ENCODE results near the gene NRP1. TPM values are rescaled to one million over a fixed set of nuclear protein-coding genes. Genes with fewer than 3 reads are reported as not detected.

Gene NRP1
- total and polyA plus RNA-seq, 4 donors = 18.5 to 188 (median 71.7) TPM

GRCh38 chr10:33155720-33156638 lies 178.5 kb downstream of the NRP1 start:
- no peak overlapping the region for H3K4me3 ChIP-seq
- peak overlapping the region in 1 of 2 donors; percentile 42 for H3K27ac ChIP-seq (ENCODE audit: low read depth in 1 of 2, low read length in 1 of 2)
- no peaks in the 10 kb centered on the region for H3K9me3 ChIP-seq (ENCODE audit: control insufficient read depth in 4 of 4, insufficient read depth in 3 of 4, low read length in 3 of 4)
- H3K36me3 ChIP-seq (ENCODE audit: control insufficient read depth in 4 of 4, insufficient read depth in 4 of 4, low read length in 4 of 4) = no peaks in the 10 kb centered on the region
- peak; percentile 86 for ATAC-seq (ENCODE audit: insufficient read depth, low FRiP score)
- no peaks in the 10 kb centered on the region for H3K4me1 ChIP-seq (ENCODE audit: control insufficient read depth in 5 of 5, insufficient read depth in 5 of 5, low read length in 5 of 5)
- TF ChIP-seq, protein P1, sequence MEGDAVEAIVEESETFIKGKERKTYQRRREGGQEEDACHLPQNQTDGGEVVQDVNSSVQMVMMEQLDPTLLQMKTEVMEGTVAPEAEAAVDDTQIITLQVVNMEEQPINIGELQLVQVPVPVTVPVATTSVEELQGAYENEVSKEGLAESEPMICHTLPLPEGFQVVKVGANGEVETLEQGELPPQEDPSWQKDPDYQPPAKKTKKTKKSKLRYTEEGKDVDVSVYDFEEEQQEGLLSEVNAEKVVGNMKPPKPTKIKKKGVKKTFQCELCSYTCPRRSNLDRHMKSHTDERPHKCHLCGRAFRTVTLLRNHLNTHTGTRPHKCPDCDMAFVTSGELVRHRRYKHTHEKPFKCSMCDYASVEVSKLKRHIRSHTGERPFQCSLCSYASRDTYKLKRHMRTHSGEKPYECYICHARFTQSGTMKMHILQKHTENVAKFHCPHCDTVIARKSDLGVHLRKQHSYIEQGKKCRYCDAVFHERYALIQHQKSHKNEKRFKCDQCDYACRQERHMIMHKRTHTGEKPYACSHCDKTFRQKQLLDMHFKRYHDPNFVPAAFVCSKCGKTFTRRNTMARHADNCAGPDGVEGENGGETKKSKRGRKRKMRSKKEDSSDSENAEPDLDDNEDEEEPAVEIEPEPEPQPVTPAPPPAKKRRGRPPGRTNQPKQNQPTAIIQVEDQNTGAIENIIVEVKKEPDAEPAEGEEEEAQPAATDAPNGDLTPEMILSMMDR (IDR thresholded peaks at IDR 0.05; ENCODE audit: control extremely low read depth, extremely low read depth) = peak; percentile 54
- no peak overlapping the region for H3K9ac ChIP-seq (ENCODE audit: insufficient read depth in 1 of 2, low read length in 2 of 2)
- H3K27me3 ChIP-seq (ENCODE audit: control insufficient read depth in 3 of 3, insufficient read depth in 3 of 3, low read length in 2 of 3) = no peaks in the 10 kb centered on the region
- DNase-seq = peak in 2 of 3 donors; percentile 18 to 30
- WGBS, 2 donors = 53 to 66% methylated on average over 10 of the region's 10 CpGs

DNA sequence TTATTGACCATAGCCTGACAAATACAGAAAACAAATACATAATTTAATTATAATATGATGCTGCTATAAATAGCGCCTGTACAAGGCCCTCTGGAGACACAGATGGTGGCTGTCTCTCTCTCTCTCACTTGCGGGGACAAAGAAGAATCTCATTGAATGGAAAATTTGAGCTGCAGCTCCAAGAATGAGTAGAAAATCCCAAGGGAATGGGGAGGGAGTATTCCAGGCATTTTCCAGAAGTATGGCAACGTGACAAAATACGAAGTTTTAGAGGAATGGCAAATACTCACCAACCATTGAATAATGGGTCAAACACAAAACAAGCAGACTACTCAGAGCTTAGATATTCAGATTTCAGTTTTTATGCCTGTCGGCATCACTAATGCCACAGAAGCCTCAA lies 179.9 kb downstream of the NRP1 start:
- peak overlapping the region in 1 of 2 donors; percentile 35 for H3K27ac ChIP-seq (ENCODE audit: low read depth in 1 of 2, low read length in 1 of 2)
- no peaks in the 10 kb centered on the region for H3K36me3 ChIP-seq (ENCODE audit: control insufficient read depth in 4 of 4, insufficient read depth in 4 of 4, low read length in 4 of 4)
- DNase-seq (no peak), ATAC-seq (ENCODE audit: insufficient read depth, low FRiP score) (no peak)
- WGBS, 2 donors = 84 to 88% methylated on average over 5 of the region's 5 CpGs
- no peaks in the 10 kb centered on the region for H3K27me3 ChIP-seq (ENCODE audit: control insufficient read depth in 3 of 3, insufficient read depth in 3 of 3, low read length in 2 of 3)
- no peak overlapping the region for H3K4me3 ChIP-seq
- H3K4me1 ChIP-seq (ENCODE audit: control insufficient read depth in 5 of 5, insufficient read depth in 5 of 5, low read length in 5 of 5) = no peaks in the 10 kb centered on the region
- TF ChIP-seq, protein P1 (IDR thresholded peaks at IDR 0.05; ENCODE audit: control extremely low read depth, extremely low read depth) = no peak
- no peak overlapping the region for H3K9ac ChIP-seq (ENCODE audit: insufficient read depth in 1 of 2, low read length in 2 of 2)
- no peaks in the 10 kb centered on the region for H3K9me3 ChIP-seq (ENCODE audit: control insufficient read depth in 4 of 4, insufficient read depth in 3 of 4, low read length in 3 of 4)

DNA sequence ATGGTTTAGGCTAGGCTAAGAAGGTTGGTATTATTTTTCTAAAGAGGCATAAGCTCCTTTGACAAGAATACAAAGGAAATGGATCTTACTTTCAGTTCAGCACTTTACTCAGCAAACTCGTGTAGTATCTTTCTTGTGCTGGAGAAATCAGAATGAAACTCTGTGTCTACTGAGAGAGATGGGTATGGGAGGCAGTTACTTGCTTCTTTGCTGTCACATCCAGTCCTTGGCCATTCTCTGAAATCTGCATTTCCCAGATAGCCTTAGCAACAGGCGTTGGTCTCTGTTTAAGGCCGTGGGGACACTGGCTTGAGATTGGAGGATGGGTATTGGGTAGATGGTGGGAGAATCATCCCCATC lies 180.5 kb downstream of the NRP1 start:
- DNase-seq (no peak), ATAC-seq (ENCODE audit: insufficient read depth, low FRiP score) (no peak)
- Histone ChIP-seq H3K36me3 (ENCODE audit: control insufficient read depth in 4 of 4, insufficient read depth in 4 of 4, low read length in 4 of 4) (no peaks in the 10 kb centered on the region), H3K9ac (ENCODE audit: insufficient read depth in 1 of 2, low read length in 2 of 2) (no peak overlapping the region), H3K4me1 (ENCODE audit: control insufficient read depth in 5 of 5, insufficient read depth in 5 of 5, low read length in 5 of 5) (no peaks in the 10 kb centered on the region), H3K27me3 (ENCODE audit: control insufficient read depth in 3 of 3, insufficient read depth in 3 of 3, low read length in 2 of 3) (no peaks in the 10 kb centered on the region), H3K4me3 (no peak overlapping the region), H3K9me3 (ENCODE audit: control insufficient read depth in 4 of 4, insufficient read depth in 3 of 4, low read length in 3 of 4) (no peaks in the 10 kb centered on the region), H3K27ac (ENCODE audit: low read depth in 1 of 2, low read length in 1 of 2) (peak overlapping the region in 1 of 2 donors; percentile 37)
- TF ChIP-seq, protein P1 (IDR thresholded peaks at IDR 0.05; ENCODE audit: control extremely low read depth, extremely low read depth) = no peak
- 76 to 80% methylated on average over 3 of the region's 3 CpGs for WGBS, 2 donors

All from lung (tissue), 12 donors.